ENCODE data around the gene TSPAN6.

Gene TSPAN6

GRCh38 chrX:100636321-100636991, at the start of gene TSPAN6:
TSS of gene TSPAN6 (minus strand) at chrX:100636806. CDS start at chrX:100636694, 112 bp downstream.
- DNase-seq (ENCODE audit: low read depth) = peak; percentile 54

DNA sequence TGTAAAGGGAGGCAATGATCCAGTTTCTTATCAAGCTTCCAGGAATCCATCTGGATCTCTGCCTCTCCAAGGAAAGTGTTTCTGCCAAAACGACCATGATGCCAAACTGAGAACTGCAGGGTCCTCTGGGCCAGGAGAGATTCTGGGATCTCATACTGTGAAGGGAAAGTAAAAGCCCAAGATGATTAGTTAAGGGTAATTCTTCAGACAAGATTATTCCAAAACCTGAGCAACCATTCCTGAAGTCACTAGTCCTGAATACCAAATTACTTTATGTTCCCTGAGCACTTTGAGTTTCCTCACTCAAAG, 49.3 kb upstream of the TSPAN6 start:
- no peak for DNase-seq (ENCODE audit: low read depth)

DNA sequence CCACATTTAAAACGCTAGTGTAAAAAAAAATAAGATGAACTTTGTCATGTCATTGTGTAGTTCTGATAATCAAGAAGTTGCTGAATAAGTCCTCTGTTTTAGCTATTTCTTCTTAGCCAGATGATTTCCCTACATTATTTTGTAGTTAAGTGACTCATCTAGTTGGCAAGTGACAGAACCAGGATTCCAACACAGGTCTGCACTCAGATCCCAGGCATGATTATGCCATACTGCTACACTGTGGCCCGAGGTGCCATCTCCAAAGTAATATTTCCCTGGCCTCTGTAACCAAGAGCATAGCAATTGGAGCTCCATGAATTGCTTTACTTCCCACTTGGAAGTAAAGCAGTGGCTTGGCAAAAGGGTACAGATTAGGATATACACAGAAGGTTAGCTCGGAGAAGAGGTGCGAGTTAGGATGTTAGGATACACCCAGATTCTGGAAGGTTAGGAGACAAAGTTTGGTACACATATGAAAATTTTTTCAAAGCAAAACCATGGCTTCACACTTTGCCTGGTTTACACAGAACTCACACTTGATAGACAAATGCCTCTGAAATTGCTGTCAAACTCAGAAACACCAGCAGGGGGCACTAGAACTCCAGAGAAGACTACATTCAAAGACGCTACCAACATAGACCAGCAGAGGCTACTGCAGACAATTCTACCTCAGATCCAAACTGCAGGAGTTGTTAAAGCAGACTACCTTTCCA, 48.8 kb upstream of the TSPAN6 start:
- DNase-seq (ENCODE audit: low read depth) = peak; percentile 27

DNA sequence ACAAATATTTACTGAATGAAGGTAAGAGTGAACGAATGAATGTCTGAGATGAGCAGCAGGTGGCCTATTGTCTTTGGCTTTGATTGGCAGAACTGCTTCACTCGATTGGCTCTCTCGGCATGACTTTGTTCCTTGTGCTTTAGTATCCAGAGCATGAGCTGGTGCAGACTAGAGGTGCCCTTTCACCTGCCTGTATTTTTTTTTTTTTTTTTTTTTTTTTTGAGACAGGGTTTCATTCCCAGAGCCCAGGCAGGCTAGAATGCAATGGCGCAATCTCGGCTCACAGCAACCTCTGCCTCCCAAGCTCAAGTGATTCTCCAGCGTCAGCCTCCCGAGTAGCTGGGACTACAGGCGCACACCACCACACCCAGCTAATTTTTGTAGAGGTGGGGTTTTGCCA, 46.3 kb upstream of the TSPAN6 start:
- no peak for DNase-seq (ENCODE audit: low read depth)

DNA sequence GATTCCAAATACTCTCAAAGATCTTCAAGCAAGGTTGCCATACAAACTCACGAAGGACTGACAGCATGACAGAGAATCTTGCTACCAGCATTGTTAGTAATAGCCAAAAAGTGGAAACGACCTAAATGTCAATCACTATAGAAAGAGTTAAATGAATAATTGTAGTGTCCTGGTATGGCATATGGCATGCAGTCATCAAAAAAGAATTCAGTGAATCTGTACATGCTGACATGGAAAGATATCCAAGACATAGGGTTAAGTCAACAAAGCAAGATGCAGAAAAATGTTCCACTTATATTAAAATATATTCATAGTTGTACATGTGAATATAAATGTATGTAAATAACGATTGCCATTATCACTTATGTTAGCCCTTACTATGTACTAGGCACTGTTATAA, 45.0 kb upstream of the TSPAN6 start:
- DNase-seq (ENCODE audit: low read depth) = no peak

- DNase-seq (ENCODE audit: low read depth) = no peak
These were observed 44.1 kb upstream of the TSPAN6 start for GRCh38 chrX:100680756-100681155.

DNA sequence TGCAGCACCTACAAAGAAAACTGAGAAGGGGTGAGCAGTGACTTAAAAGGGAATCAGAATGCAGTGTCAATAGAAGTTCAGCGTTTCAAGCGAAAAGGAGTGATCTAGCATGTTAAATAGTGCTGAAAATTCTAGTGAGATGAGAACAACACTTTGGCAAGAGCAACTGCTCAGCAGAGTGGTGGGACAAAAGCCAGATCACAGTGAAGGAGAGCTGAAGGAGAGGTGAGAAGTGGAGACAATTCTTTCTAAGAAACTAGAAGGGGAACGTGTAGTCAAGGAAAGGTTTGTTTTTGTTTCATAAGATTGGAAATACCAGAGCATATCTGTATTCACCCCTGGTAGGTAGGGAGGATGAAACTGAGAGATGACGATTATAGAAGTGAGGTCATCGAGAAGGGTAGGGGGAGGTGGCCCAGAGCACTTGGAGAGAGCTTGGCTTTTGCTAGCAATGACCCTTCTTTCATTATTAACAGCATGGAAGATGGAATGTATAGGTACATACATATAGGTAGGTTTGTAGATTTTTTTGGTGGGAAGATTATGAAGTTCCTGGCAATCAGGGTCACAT, 41.1 kb upstream of the TSPAN6 start:
- DNase-seq (ENCODE audit: low read depth) = no peak

DNA sequence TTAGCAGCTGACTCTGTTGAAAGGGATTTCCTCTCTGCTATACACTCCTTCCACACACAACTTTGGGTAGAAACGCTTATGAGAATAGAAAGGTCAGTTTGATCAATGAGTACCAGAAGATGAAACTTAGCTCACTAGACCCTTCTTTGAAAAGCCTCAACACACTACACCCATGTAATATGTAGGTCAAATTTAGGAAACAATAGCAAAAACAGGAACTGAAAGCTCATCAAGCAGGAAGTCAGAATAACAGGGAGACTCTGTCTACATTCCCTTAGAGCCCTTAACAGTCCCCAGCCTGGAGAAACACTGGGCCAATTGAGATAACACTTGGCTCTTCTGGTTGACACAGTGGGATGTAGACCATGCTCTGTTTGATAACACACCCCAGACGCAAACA, 38.1 kb upstream of the TSPAN6 start:
- DNase-seq (ENCODE audit: low read depth) = no peak

DNA sequence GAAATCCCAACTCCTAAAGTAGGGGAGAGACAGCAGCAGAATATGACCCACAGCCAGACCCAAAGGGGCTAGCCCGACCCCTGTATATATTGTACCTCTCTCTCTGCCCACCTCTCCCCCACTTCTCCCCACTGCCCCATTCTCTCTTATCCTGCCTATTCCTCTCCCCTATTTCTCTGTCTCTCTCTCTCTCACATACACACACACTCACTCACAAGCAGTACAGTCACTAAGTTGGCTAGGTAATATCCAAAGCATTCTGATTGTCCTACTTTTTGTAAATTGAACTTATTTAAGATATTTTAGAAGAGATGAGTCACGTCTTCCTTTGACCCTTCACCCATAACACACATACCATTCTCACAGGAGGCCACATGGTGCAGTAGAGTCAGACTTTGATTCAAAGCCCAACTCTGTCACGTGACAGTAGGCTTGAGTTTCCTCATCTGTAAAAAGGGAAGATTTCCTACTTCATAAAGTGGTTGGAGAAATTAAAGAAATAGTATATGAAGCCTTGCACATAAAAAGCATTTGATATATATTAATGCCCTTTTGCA, 36.9 kb upstream of the TSPAN6 start:
- no peak for DNase-seq (ENCODE audit: low read depth)

- no peak for DNase-seq (ENCODE audit: low read depth)
These were observed 36.4 kb upstream of the TSPAN6 start for GRCh38 chrX:100672966-100673365.

DNA sequence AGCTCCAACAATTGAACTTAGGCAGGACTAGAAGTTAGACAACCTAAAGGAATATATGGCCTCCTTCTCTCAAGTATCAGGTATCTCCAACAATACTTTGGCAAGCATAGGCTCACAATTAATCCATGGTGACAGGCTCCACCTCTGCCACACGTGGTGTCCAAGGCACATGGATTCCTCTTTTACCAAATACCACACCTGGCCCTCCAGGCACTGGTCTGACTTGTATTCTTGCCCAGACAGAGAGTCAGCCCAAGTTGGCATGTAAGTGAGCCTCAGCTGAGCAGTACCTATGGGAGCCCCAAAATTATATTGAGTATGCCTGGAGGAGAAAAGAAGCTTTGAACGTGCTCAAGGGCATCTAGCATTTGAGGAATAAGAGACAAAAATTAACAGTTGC, 27.0 kb upstream of the TSPAN6 start:
- no peak for DNase-seq (ENCODE audit: low read depth)

GRCh38 chrX:100662796-100663195, 26.2 kb upstream of the TSPAN6 start:
- no peak for DNase-seq (ENCODE audit: low read depth)

DNA sequence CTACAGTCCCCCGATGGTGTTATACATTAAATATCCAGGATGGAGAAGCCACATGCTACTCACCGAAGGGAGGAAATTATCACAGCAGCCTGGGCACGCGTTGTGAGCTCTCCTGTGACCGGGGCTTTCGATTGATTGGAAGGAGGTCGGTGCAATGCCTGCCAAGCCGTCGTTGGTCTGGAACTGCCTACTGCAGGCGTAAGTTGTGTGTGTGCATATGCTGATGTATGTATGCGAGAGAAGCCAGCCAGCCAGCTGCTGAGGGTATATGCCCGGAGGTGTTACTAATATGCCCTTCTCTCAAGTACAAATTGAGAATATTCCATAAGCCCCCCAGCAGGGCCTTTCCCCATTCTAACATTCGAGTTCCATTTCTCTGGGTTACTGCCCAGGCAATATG, 25.6 kb upstream of the TSPAN6 start:
- DNase-seq (ENCODE audit: low read depth) = no peak

GRCh38 chrX:100659431-100660137, 23.0 kb upstream of the TSPAN6 start:
- no peak for DNase-seq (ENCODE audit: low read depth)

DNA sequence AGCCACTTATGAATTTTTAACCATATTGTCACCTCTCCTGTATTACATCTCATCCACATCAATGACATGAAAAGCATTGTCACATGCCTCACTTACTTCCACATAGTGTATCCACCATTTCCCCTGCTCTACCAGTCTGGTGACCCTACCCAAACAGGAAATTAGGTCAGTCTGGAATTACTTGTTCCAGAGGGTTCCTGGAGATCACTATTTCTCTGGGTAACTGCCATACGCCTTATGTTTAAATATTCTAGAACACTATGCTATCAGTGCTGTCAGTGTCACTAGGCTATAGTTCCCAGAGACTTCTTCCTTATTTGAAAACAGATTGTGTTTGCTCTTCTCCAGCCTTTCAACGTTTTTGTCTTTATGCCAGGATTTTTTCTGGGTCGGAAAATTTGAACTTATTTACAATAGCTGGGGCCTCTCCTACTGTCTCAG, 22.4 kb upstream of the TSPAN6 start:
- DNase-seq (ENCODE audit: low read depth) = no peak

- DNase-seq (ENCODE audit: low read depth) = no peak
These were observed 17.7 kb upstream of the TSPAN6 start for GRCh38 chrX:100654261-100654660.

- DNase-seq (ENCODE audit: low read depth) = no peak
These were observed 15.7 kb upstream of the TSPAN6 start for GRCh38 chrX:100652266-100652665.

- DNase-seq (ENCODE audit: low read depth) = no peak
These were observed 14.2 kb upstream of the TSPAN6 start for GRCh38 chrX:100650841-100651240.

GRCh38 chrX:100649550-100650356, 13.1 kb upstream of the TSPAN6 start:
- no peak for DNase-seq (ENCODE audit: low read depth)

GRCh38 chrX:100648458-100649417, 12.1 kb upstream of the TSPAN6 start:
- DNase-seq (ENCODE audit: low read depth) = no peak

DNA sequence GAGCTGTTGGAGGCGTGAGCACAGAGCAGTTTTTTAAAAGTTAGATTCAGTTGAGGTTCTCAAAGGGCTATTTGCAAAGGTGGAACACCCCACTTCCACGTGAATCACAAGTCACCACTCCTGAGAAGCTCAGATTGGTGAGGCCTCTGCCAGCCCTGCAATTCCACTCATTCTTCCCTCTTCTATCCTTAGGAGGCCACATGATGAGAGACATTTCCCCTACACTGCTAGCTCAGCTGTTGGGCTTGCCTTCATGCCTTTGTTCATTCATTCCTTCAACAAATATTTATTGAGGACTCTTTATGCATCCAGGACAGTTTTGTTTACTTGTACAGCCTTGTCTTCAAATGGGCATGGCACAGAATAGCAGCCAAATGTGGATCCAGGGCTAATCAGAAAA, 11.1 kb upstream of the TSPAN6 start:
- DNase-seq (ENCODE audit: low read depth) = no peak
